Subcutaneous abdominal adipose tissue (tissue), 5 donors: ENCODE results near the gene MYO1A.

ENCODE experiments used
- H3K27ac ChIP-seq: one replicate; pipeline ENCODE4 v1.7.0; 2013; ENCODE audit warnings: low read depth, mild to moderate bottlenecking, inconsistent platforms, low read length, moderate library complexity
- H3K27me3 ChIP-seq, 5 donors: one replicate each; pipeline ENCODE4 v1.7.0; 2013; ENCODE audit warnings: low read length in 5 of 5, inconsistent platforms in 1 of 5; ENCODE audit not compliant: control insufficient read depth in 5 of 5, insufficient read depth in 4 of 5
- H3K36me3 ChIP-seq, 5 donors: one replicate each; pipeline ENCODE4 v1.7.0; 2013; ENCODE audit warnings: low read length in 5 of 5; ENCODE audit not compliant: control insufficient read depth in 5 of 5, insufficient read depth in 5 of 5
- H3K4me1 ChIP-seq, 5 donors: one replicate each; pipeline ENCODE4 v1.7.0; 2013; ENCODE audit warnings: low read length in 5 of 5, mild to moderate bottlenecking in 3 of 5, moderate library complexity in 1 of 5; ENCODE audit not compliant: control insufficient read depth in 5 of 5, insufficient read depth in 5 of 5
- H3K4me3 ChIP-seq, 5 donors: one replicate each; pipeline ENCODE4 v1.7.0; 2013; ENCODE audit warnings: low read length in 5 of 5, low read depth in 1 of 5
- H3K9ac ChIP-seq, 5 donors: one replicate each; pipeline ENCODE4 v1.7.0; 2013; ENCODE audit warnings: low read length in 5 of 5, mild to moderate bottlenecking in 4 of 5, moderate library complexity in 3 of 5
- H3K9me3 ChIP-seq, 5 donors: one replicate each; pipeline ENCODE4 v1.7.0; 2013; ENCODE audit warnings: low read length in 5 of 5; ENCODE audit not compliant: control insufficient read depth in 5 of 5
- donor health status: healthy.
- donor health status: healthy.
- donor health status: healthy.
- donor health status: healthy.
- donor health status: healthy.

Gene MYO1A

DNA sequence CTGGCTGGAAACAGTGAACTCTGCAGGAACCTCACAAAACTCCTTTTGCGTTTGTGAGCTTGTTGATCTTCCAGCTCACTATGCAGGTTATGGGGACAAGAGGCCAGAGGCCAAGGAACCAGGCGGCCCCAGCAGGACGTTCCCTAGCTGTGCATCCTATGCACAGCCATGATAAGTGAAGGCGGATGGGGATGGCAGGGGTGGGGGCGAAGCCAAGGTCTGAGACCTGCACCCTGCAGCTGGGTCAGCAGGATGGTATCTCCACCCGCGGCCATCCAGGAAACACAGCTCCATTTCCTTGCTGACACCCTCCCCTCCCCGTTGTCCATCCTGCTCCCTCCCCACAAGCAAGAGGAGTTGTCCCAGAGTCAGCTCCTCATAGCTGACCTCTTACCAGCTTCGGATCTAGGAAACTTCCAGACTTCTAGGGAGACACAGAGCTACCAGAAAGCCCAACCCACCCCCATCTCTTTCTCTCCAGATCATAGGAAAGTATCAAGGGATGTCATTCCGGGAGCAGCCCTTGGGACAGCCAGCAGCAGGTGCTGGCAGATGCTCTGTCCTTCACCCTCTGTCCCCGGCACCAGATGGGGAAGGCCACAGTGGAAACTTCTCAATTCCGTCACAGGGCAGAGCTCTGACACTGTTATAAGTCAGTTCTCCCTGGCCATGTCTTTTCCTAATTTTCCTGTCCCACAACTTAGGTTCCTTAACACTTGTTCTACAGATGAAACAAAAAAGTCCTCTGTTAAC is 53.0 kb downstream of the MYO1A start:
- Histone ChIP-seq H3K27ac (no peak overlapping the region), H3K36me3 (peaks cover 0 to 40% (median 27%) of the 10 kb centered on the region in 5 donors), H3K9ac (no peak overlapping the region)

DNA sequence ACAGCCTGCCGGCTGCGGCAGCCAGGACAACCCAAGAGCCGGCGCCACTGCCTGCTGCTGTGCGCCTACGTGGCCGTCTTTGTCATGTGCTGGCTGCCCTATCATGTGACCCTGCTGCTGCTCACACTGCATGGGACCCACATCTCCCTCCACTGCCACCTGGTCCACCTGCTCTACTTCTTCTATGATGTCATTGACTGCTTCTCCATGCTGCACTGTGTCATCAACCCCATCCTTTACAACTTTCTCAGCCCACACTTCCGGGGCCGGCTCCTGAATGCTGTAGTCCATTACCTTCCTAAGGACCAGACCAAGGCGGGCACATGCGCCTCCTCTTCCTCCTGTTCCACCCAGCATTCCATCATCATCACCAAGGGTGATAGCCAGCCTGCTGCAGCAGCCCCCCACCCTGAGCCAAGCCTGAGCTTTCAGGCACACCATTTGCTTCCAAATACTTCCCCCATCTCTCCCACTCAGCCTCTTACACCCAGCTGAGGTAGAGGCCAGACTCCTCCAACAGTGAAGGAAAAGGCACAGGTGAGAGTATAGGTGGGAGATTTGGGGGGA is 53.9 kb downstream of the MYO1A start:
- H3K27me3 ChIP-seq, result no peaks in the 10 kb centered on the region

More for the DNA sequence above, 53.0 kb downstream of the MYO1A start:
- Histone ChIP-seq H3K4me3 (no peak overlapping the region), H3K4me1 (peaks cover 0 to 25% (median 21%) of the 10 kb centered on the region in 5 donors), H3K9me3 (no peaks in the 10 kb centered on the region), H3K27me3 (no peaks in the 10 kb centered on the region)

GRCh38 chr12:56995201-56995929 is 54.6 kb downstream of the MYO1A start:
- peaks cover 8 to 33% (median 27%) of the 10 kb centered on the region in 5 donors for H3K4me1 ChIP-seq
- H3K9ac ChIP-seq, result no peak overlapping the region
- no peaks in the 10 kb centered on the region for H3K27me3 ChIP-seq
- H3K36me3 ChIP-seq, result peaks cover 0 to 27% (median 23%) of the 10 kb centered on the region in 5 donors
- H3K9me3 ChIP-seq, result no peaks in the 10 kb centered on the region
- no peak overlapping the region for H3K27ac ChIP-seq
- H3K4me3 ChIP-seq, result no peak overlapping the region

More for the DNA sequence above, 53.9 kb downstream of the MYO1A start:
- peaks cover 0 to 33% (median 27%) of the 10 kb centered on the region in 5 donors for H3K36me3 ChIP-seq
- no peak overlapping the region for H3K27ac ChIP-seq
- H3K4me1 ChIP-seq, result peaks cover 5 to 26% (median 22%) of the 10 kb centered on the region in 5 donors
- H3K4me3 ChIP-seq, result no peak overlapping the region
- H3K9ac ChIP-seq, result no peak overlapping the region
- H3K9me3 ChIP-seq, result no peaks in the 10 kb centered on the region

GRCh38 chr12:56994231-56994746 is 55.6 kb downstream of the MYO1A start:
- H3K36me3 ChIP-seq, result peaks cover 0 to 18% (median 15%) of the 10 kb centered on the region in 5 donors
- H3K4me3 ChIP-seq, result no peak overlapping the region
- H3K27ac ChIP-seq, result no peak overlapping the region
- H3K27me3 ChIP-seq, result no peaks in the 10 kb centered on the region
- no peak overlapping the region for H3K9ac ChIP-seq
- no peaks in the 10 kb centered on the region for H3K9me3 ChIP-seq
- H3K4me1 ChIP-seq, result peaks cover 8 to 36% (median 29%) of the 10 kb centered on the region in 5 donors

DNA sequence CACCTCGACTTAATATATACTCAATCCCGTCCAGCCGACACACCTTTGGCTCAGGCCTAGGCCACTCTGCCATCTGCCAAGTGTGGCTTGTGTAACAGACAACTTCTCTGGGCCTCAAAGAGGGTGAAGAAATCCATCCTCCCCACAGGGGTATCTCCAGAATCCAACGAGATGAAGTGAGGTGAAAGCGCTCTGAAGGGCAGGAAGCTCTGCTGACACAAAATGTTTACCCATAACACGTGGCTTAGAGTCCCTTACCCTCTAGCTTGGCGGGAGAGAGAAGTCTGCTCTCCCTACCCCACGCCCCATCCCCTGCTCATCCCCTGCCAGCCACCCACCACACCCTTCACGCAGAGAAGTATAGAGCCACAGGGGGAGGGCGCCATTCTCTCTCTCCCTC is 56.6 kb downstream of the MYO1A start:
- Histone ChIP-seq H3K4me1 (peaks cover 8 to 42% (median 33%) of the 10 kb centered on the region in 5 donors), H3K27ac (no peak overlapping the region), H3K9me3 (no peaks in the 10 kb centered on the region), H3K4me3 (no peak overlapping the region), H3K27me3 (no peaks in the 10 kb centered on the region), H3K36me3 (peaks cover 0 to 17% (median 14%) of the 10 kb centered on the region in 5 donors), H3K9ac (peak overlapping the region in 2 of 5 donors; percentile 31 to 43)

DNA sequence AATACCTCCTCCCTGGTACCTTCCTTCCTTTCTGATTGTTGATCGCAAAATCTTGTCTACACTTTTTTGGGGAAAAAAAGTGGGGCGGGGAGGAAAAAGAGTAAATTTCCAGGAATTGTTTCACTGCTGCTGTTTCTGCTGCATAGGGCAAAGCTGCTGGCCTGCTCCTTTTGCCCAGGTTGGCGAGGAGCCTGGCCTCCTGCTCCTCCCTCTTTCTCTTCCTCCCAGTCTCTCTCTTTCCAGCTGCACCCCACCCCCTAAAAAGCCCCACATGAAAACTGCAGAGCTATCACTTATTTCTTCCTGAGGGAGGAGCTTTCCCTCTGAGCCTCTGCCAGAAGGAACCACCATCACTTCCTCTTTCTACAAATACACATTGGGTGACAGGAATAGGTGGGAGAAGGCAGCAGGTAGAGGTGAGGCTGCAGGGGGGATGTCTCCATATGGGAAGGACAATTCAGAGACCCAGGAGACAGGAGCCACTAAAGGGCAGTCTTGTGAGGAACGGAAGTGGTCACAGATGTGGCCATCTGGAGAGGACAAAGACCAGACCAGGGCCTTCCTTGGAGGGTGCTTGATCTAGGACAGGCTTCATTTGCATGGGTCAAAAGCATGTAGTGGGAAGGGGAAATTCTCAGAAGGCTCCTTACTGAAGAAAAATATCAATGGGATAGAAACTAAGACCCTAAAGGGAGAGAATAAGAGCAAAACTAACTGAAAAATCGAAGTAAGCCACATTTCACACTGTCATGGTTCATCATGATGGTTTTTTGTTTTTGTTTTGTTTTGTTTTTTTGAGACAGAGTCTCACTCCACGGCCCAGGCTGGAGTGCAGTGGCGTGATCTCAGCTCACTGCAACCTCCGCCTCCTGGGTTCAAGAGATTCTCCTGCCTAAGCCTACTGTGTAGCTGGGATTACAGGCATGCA is 58.3 kb downstream of the MYO1A start:
- peaks cover 0 to 11% (median 8%) of the 10 kb centered on the region in 5 donors for H3K36me3 ChIP-seq
- no peaks in the 10 kb centered on the region for H3K9me3 ChIP-seq
- H3K27ac ChIP-seq, result peak overlapping the region; percentile 65
- H3K4me3 ChIP-seq, result peak overlapping the region in 2 of 5 donors; percentile 7 to 10
- H3K4me1 ChIP-seq, result peaks cover 10 to 49% (median 37%) of the 10 kb centered on the region in 5 donors
- H3K9ac ChIP-seq, result peak overlapping the region in 1 of 5 donors; percentile 44
- H3K27me3 ChIP-seq, result no peaks in the 10 kb centered on the region

DNA sequence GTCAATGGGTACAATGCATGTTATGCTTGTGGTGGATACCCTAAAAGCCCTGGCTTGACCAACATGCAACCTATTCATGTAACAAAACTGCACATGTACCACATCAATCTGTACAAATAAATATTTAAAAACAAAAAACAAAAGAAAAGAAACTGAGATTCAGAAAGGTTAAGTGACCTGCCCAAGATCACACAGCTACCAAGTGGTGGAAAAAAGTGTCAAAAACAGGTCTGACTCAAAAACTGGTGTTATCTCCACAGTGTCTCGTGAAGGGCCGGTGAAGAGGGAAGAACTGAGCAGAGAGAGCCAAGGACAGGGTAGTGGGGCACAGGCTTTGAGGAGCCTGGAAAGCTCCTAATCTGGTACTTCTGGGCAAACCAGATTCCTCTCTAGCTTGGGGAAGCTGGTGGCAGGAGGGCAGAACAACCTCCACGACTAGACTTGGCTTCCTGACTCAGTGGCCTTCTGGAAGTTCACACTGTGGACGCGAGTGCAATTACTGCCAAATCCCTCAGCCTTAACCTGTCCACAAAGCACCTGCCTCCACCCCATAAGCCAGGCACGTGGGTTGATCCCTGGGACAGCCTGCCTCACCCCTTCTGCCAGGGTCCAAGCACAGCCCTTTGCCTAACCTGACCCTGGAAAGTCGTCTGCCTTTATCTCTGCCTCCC is 59.1 kb downstream of the MYO1A start:
- H3K9me3 ChIP-seq, result no peaks in the 10 kb centered on the region
- peaks cover 10 to 48% (median 35%) of the 10 kb centered on the region in 5 donors for H3K4me1 ChIP-seq
- H3K4me3 ChIP-seq, result peak overlapping the region in 2 of 5 donors; percentile 7 to 10
- H3K9ac ChIP-seq, result peak overlapping the region in 1 of 5 donors; percentile 44
- no peaks in the 10 kb centered on the region for H3K27me3 ChIP-seq
- H3K36me3 ChIP-seq, result peaks cover 0 to 8% (median 6%) of the 10 kb centered on the region in 5 donors
- peak overlapping the region; percentile 65 for H3K27ac ChIP-seq

DNA sequence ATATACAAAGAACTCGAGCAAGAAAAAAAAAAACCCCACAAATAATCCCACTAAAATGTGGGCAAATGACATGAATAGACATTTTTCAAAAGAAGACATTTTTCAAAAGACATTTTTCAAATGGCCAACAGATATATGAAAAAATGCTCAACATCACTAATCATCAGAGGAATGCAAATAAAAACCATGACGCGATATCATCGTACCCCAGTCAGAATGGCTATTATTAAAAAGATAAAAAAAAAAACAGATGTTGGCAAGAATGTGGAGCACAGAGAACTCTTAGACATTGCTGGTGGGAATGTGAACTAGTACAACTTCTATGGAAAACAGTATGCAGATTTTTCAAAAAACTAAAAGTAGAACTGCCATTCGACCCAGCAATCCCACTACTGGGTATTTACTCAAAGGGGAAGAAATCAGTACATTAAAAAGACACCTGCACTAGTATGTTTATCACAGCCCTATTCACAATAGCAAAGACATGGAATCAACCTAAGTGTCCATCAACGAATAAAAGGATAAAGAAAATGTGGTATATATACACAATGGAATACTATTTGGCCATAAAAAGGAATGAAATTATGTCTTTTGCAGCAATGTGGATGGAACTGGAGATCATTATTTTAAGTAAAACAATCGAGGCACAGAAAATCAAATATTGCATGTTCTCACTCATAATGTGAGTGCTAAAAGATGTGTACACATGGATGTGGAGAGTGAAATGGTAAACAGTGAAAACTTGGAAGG is 59.9 kb downstream of the MYO1A start:
- H3K4me1 ChIP-seq, result peaks cover 10 to 48% (median 35%) of the 10 kb centered on the region in 5 donors

More for the DNA sequence above, 59.9 kb downstream of the MYO1A start:
- Histone ChIP-seq H3K27me3 (no peaks in the 10 kb centered on the region), H3K36me3 (peaks cover 0 to 1% (median 0%) of the 10 kb centered on the region in 5 donors), H3K9ac (no peak overlapping the region), H3K27ac (no peak overlapping the region), H3K4me3 (no peak overlapping the region), H3K9me3 (no peaks in the 10 kb centered on the region)
